GM10847 (cell line): ENCODE results near the gene SND1.

ENCODE experiments used
- POLR2A ChIP-seq: IDR thresholded peaks from 2 replicates; pipeline ENCODE4 v1.6.1; 2011; ENCODE audit not compliant: insufficient read length; ENCODE audit errors: extremely low read depth

SND1 gene

DNA sequence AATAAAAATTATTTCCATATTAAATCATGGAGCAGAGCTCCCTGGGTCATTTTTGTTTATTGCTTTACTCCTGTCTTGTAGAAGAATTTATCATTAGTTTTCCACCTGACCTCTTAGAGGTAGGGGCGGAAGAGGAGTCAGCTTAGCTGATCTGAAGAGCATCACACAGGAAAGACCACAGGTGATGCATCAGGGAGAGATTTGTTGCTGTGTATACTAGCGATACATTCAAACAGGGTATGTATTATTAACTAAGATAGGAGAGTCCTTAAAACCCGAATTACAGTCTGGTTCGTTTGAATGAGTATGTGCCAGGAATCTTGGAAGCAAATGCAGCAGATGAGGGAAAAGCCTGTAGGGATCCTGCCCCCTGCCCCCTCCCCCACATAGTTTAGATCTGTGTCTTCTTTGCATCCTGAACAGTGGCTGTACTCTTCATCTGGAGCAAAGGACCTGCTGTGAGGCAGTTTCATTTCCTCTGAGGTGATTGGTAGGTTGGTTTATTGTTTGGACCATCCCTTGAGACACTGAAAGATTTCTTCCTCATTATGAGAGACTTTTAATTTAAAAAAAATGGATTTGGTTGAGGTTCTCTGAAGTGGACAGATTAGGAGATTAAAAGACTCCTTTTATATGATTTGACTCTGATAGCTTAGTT, 177.0 kb downstream of the SND1 start:
- TF ChIP-seq POLR2A: no peak

DNA sequence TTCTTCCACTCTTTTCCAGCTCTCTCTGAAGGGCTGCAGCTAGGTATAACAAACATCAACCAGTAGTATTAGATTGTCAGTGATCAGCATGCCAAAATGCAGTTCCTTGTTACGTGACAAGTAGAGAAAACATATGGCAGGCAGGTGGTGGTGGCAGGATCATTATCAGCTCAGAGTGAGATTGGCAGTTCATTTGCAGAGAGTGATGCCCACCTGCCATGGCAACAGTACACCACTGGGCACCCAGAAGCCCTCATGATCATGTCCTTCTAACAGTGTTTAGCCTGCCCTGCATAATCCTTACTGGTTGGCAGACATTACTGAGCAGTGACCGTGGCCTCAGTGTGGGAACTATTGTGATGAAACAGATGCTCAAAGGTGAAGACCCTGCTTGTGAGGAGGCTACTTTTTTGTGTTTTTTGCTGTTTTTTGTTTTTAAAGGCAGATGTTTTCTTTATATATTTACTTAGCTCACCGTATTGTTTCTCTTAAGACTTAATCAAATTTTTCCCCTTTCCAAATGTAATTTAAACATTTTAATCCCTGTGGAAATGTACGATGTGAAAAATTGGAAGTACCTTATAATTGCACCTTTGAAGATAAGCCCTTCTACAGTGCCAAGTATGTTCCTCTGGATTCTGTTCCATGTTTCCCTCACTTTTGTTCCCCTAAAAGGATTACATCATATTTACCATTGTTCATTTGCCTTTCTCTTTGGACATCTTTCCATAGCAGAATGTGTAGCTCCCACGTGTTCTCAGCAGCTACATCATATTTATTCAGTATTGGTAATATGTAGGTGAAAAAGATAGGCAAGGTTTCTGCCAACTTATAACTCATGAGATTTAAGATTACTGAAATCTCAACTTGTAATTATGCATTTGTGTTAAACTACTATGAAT, 179.6 kb downstream of the SND1 start:
- TF ChIP-seq POLR2A: no peak

DNA sequence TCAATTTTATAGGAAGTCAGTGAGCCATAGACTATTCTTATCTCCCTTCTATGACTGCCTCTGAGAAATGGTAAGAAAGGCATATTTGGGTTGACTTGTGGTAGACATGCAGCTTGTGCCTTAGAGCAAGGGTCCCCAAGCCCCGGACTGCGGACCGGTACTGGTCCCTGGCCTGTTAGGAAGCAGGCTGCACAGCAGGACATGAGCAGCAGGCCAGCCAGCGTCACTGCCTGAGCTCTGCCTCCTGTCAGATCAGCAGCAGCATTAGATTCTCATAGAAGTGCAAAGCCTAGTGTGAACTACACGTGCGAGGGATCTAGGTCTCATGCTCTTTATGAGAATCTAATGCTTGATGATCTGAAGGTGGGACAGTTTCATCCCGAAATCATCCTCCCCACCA, 180.6 kb downstream of the SND1 start:
- no peak for TF ChIP-seq POLR2A

DNA sequence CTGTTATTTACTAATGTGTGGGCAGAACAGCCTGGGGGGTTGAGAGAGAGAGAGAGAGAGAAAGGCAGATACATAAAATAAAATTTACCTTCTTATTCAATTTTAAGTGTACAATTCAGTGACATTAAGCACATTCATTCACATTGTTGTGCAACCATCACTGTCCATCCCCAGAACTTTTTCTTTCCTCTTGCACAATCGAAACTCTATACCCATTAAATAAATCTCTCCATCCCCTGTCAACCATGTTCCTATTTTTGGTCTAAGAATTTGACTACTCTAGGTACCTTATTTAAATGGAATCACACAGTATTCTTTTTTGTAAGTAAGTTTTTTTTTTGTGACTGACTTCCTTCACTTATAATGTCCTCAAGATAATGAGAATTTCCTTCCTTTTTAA, 181.6 kb downstream of the SND1 start:
- TF ChIP-seq POLR2A: no peak

DNA sequence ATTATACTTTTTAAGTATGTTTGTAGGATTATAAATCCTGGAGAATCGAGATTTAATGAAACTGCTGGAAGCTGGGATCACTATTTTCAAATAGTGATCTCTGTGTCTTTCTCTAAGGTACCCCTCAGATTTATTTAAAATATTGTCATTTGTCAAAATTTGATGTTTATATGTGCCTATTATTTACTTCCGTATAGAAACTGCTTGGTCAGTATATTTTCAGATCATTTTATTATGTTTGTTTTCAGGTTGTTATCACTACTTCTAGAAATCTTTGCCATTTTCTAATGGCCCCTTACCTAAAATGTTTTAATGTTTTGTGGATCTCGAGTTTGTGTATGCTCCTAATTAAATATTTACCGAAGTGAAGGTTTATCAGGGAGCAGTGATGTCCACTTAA, 183.7 kb downstream of the SND1 start:
- TF ChIP-seq POLR2A: no peak

DNA sequence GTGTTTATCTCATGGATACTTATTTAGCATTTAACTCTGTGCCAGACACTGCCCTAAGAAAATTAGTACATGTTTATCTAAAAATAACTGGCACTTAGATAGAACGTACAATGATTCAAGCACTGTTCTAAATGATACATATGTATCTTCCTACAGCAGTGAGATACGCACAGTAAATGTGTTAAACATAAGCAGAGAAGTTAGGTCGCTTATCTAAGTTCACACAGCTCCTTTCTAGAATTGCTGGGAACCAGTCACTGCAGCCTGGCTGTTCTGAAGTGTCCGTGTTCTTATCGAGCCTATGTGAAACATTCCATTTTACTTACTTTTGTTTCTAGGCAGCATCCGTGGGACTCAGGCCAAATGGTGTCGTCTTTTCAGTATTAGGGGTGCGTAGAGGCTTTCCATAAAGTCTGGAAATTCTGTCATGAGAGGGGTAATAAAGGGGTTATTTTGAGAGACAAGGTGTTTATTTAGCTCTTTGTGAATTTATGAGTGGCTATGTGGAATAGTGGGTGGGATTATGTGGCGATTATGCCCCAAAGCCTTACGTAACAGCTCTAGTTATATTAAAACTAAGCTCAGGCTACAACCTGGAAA, 186.9 kb downstream of the SND1 start:
- no peak for TF ChIP-seq POLR2A

DNA sequence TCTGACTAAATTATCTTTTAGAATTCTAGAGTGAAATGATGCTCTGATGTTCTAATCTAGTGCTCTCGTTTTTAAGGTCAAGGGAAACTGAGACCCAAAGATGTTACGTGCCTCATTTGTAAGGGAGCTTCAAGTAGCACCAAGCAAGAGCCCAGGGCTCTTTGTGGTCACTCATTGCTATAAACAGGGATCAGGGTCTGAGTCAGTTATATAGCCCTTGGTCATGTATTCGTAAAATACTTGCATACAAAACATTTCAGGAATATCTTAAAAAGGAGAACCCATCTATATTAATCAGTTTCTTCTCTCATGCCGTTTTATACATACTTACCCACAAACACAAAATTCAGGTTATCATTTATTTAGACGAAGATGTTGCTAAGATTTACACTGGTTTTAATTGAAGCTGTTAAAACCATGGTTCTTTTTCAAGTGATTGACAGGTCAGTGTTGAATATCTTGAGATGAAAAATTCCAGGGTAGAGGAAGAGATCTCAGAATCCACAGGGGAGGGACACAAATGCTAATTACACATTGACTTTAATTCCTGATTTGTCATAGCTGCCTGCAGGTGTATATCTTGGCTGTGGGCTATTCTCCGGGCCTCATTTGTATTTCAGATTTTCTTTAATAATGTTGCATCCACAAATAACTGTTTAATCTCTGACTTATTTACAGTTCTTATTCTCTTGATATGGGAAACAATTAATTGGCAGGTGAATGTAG, 188.4 kb downstream of the SND1 start:
- TF ChIP-seq POLR2A: no peak

DNA sequence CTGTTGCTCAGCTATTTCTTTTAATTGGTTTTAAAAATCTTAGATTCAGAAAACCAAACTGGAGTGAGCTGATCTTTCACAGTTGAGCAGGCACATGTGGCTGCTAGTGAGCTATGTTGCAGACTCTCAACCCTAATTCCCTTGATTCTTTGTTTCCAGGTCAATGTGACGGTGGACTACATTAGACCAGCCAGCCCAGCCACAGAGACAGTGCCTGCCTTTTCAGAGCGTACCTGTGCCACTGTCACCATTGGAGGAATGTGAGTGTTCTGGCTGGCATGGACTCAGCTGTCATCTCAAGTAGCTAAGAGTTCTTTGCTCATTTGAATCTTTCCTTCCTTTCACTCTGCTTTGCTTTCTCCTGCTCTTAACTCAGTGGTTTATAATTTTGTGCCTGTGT, 192.2 kb downstream of the SND1 start:
- TF ChIP-seq POLR2A: no peak

DNA sequence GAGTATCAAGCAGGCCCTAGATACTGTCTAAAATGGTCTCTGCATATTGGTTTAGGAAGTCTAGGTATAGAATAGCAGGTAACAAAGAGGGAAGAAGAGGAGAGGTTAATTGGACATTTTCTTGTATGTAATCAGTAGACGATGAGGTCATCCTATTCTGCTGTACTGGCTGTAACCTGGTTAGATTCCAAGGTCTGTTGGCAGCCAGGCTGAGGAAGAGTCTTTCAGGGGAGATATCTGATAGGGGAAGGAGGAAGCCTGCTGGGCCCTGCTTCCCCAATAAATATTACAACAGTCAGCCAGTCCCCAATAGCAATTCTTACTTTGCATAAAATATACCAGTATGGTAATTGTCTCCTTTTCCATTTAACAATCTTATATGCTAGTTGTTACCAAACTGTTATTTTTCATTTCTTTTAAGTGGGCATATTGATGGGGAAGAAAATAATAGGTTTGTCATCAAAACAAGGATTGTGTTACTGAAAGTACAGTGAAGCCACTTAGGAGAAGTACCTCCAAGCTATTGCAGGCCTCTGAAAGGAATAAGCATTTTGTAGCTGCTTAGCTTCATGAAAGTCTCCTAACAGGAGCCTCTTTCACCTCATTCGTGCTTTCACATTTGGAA, 192.8 kb downstream of the SND1 start:
- no peak for TF ChIP-seq POLR2A

DNA sequence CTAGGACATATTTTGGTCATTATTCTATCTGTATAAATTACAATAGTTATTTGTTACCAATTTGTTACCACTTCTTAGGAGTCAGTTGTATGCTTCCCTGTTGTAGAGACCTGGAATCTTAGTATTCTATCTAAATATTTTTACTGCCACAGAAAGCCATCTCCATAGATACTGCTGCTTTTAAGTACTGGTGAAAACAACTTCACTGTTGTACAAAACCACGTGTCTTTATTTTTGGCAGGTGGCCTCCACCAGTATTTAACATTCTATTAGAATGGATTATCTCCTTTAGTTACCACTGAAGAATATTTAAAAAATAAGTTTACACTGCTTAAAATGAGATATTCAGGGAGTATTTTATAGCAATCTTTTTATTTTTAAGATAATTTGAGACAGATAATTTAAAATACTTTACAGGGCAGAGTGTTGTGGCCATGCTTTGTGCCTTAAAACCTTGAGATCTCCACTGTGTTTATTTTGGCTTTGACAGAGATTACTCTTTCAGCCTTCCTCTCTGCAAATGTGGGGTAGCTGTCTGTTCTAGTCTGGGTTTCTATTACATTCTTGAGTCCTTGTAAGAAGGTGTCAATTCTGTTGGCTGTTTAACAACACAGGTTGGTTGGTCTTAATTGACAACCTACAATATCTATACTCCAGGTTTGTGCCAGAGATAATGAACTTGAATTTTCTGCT, 193.7 kb downstream of the SND1 start:
- no peak for TF ChIP-seq POLR2A

DNA sequence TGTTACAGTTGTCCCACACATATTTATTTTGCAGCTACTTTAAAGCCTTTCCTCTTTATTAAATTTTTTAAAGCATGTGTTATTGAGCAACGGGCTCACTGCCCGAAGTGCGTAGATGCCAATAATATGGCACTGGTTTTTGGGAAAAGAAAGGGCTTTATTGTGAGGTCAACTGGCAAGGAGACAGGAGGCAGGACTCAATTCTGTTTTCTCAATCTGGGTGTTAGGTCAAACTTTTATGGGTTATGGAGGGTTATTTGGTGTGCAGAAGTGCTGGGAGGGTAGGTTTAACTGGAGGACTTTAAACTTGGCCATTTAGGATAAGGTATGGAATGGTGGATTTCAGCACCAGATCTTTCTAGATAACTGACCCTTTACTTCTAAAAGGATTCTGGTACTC, 195.6 kb downstream of the SND1 start:
- no peak for TF ChIP-seq POLR2A

DNA sequence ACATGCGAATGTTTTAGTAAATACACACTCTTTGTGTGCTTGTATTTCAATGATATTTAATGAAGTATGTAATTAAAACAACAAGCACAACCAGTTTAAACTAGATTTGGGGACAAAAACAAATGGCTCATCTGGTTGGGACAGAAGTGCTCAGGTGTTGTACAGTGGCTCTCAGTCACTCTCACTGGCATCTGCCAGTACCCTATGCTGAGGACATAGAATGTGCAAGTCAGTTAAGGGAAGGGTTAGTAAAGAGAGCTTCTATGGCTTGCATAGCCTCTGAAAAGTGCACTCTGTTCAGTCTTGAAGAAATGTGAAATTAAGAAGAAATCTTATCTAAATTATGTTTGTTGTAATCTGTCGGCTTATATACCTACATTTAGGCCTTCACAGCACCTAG, 196.2 kb downstream of the SND1 start:
- no peak for TF ChIP-seq POLR2A

DNA sequence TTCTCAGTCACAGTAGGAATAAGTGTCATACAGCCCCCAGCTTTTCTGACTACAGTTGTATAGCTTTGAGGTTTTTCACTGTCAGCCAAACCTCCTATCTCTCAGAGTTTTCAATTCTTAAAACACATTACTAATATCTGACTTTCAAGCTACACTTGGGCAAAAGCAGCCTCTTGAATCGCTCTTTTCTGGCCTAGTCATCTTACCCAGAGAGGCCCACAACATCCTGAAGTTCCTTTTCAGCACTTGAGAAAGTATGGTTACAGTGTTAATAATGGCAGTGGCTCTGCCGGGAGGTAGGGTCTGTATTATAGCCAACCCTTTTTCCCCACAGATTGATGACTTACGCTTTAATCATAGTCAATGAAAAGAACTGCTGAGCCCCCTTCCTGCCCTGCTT, 198.2 kb downstream of the SND1 start:
- TF ChIP-seq POLR2A: no peak

DNA sequence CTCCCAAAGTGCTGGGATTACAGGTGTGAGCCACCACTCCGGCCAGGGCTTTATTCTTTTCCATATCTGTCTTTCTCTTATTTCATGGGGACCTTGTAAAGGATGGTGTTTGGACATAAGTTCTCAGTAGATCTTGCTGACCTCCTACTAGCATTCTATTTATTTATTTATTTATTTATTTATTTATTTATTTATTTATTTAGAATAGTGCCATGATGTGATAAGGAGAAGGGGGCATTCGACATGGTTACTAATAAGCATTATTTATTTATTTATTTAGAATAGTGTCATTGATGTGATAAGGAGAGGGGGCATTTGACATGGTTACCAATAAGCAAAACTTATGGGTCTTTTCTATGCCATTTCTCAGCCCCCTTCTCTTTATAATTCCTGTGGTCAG, 202.4 kb downstream of the SND1 start:
- no peak for TF ChIP-seq POLR2A

DNA sequence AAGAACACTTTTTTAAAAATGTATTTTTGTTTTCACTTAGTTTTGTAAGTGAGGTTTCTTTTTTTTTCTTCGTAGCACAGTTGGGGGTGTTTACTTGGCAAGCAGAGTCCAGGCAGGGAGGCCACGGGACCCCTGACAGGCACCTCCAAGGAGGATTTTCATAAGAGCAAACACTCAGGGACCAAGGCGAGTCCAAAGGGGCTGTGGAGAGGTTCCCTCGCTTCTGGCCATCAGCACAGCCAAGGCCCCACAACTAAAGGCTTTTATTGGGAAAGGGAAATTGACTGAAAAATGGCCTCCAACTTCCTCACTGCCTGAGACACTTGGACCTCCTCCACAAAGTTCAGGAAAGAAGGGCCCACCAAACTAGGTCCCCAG, 205.5 kb downstream of the SND1 start:
- TF ChIP-seq POLR2A: no peak
